Neural cell (in vitro differentiated cells): ENCODE results near the gene FAM25G.

Experiments
- CTCF ChIP-seq: fragments of 450-650 bp; IDR thresholded peaks from 2 replicates; pipeline ENCODE4 v1.5.1; 2014; ENCODE audit warnings: antibody characterized with exemption, mild to moderate bottlenecking, moderate library complexity; ENCODE audit not compliant: poor library complexity, severe bottlenecking
- EP300 ChIP-seq: fragments of 450-650 bp; conservative IDR thresholded peaks from 2 replicates; pipeline ENCODE4 v1.6.1; 2014; ENCODE audit warnings: antibody characterized with exemption, mild to moderate bottlenecking, moderate library complexity; ENCODE audit not compliant: poor library complexity, severe bottlenecking
- EZH2 ChIP-seq: fragments of 200-600, 300-800 bp; shearing (Covaris generic), sonication (generic); IDR thresholded peaks from 2 replicates; pipeline ENCODE4 v1.6.1; 2014; ENCODE audit warnings: antibody characterized with exemption, low read length, borderline replicate concordance, mild to moderate bottlenecking; ENCODE audit not compliant: insufficient read depth, poor library complexity, severe bottlenecking
- MXI1 ChIP-seq: fragments of 450-650 bp; conservative IDR thresholded peaks from 2 replicates; pipeline ENCODE4 v1.6.1; 2014; ENCODE audit warnings: antibody characterized with exemption, mild to moderate bottlenecking; ENCODE audit not compliant: poor library complexity, severe bottlenecking
- POLR2AphosphoS5 ChIP-seq: IDR thresholded peaks from 2 replicates; pipeline ENCODE4 v1.6.1; 2012
- REST ChIP-seq: IDR thresholded peaks from 2 replicates; pipeline ENCODE4 v1.6.1; 2012; ENCODE audit warnings: borderline replicate concordance

GRCh38 chr10:47450442-47450841 is 41.1 kb downstream of the FAM25G start:
- TF ChIP-seq CTCF = no peak
- TF ChIP-seq REST = no peak
- no peak for TF ChIP-seq POLR2AphosphoS5
- no peak for TF ChIP-seq MXI1
- no peak for TF ChIP-seq EZH2
- no peak for TF ChIP-seq EP300
